Measurements from ENCODE around the gene TIMP4.
A peak's percentile ranks its signal among the peaks of the same experiment; 100 is the strongest.

The TIMP4 gene

GRCh38 chr3:12158387-12159226 is at the start of gene TIMP4:
Gene TIMP4, minus strand, starts transcription at chr3:12158912. Its CDS starts 72 bp downstream, at chr3:12158840.
- DNase-seq (ENCODE audit: low read depth in 2 of 3, low spot score in 1 of 3): no peak

DNA sequence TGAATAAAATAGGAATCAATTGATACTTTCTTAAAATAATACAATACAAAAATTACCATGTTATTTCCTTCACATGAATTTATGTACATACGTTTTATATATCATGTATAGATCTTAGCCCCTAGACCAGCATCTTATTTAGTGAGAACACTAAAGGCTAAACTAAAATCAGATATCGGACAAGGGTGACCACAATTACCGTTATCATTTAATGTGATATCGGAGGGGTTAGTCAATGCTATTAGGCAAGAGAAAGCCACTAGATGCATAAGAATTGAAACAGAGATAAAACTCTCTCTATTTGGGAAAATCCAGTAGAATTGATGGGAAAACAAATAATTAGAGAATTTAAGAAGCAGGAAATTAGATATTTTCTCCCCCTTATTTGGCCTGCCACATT is 46.5 kb upstream of the TIMP4 start:
- DNase-seq (ENCODE audit: low read depth in 2 of 3, low spot score in 1 of 3): no peak

DNA sequence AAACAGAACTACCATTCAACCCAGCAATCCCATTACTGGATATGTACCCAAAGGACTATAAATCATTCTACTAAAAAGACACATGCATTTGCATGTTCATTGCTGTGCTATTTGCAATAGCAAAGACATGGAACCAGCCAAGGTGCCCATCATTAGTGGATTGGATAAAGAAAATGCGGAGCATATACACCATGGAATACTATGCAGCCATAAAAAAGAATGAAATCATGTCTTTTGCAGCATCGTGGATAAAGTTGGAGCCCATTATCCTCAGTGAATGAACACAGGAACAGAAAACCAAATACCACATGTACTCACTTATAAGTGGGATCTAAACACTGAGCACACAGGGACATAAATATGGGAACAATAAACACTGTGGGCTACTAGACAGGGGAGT is 43.1 kb upstream of the TIMP4 start:
- DNase-seq (ENCODE audit: low read depth in 2 of 3, low spot score in 1 of 3): no peak

DNA sequence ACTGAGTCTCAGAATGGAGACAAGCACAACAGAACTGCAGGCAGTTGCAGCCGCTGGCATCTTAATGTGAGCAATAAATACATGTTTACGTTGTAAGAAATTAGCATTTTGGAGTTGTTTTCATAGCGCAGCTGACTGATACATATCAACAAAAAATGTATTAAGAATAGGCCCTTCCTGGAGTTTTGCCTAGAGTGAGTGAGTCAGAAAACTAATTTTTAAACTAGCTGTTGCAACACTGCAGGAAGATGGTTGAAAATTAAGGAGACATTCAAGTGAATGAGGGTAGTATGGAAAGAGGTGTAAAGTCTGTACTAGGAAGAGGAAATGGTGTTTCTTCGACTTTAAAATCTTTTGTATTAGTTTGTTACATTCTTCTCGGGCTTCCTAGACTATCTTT is 39.6 kb upstream of the TIMP4 start:
- no peak for DNase-seq (ENCODE audit: low read depth in 2 of 3, low spot score in 1 of 3)

GRCh38 chr3:12197475-12197874 is 38.8 kb upstream of the TIMP4 start:
- DNase-seq (ENCODE audit: low read depth in 2 of 3, low spot score in 1 of 3): no peak

DNA sequence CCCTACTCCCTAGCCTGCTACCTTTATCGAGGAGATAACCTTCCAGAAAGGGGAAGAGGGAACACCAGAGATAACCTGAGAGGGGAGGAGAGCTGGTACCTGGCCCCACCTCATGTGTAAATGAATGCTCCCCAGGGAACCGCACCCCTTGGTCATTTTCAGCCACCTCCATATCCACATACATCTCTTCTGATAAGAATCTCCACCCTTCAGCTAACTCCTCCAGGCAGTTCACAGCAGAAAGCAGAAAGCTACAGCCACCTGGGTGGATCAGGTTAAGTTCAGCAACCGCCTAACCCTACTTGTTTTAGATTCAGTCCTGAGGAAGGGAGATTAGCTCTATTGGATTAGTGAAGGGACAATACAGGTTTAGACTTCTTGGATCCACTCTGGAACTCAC is 38.0 kb upstream of the TIMP4 start:
- no peak for DNase-seq (ENCODE audit: low read depth in 2 of 3, low spot score in 1 of 3)

- no peak for DNase-seq (ENCODE audit: low read depth in 2 of 3, low spot score in 1 of 3)
Observed at GRCh38 chr3:12195231-12195630, 36.5 kb upstream of the TIMP4 start.

- DNase-seq (ENCODE audit: low read depth in 2 of 3, low spot score in 1 of 3): peak in 2 of 3 donors; percentile 24 to 30
Observed at GRCh38 chr3:12194669-12195161, 36.0 kb upstream of the TIMP4 start.

DNA sequence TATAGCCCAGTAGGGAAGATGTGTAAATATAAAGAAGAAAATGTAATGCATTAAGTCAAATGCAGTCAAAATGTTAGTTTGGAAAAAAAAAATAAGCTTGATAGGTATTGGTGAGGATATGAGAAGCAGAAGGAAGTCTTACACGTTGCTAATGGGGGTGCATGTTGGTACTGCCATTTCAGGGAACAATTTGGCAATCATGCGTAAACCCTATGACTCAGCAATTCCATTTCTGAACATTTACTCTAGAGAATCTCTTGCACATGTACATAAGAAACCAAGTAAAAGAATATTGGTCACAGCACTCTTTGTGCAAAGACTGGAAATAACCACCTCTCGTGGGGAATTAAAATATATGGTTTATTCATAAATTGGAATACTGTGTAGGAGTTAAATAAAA is 35.5 kb upstream of the TIMP4 start:
- no peak for DNase-seq (ENCODE audit: low read depth in 2 of 3, low spot score in 1 of 3)

DNA sequence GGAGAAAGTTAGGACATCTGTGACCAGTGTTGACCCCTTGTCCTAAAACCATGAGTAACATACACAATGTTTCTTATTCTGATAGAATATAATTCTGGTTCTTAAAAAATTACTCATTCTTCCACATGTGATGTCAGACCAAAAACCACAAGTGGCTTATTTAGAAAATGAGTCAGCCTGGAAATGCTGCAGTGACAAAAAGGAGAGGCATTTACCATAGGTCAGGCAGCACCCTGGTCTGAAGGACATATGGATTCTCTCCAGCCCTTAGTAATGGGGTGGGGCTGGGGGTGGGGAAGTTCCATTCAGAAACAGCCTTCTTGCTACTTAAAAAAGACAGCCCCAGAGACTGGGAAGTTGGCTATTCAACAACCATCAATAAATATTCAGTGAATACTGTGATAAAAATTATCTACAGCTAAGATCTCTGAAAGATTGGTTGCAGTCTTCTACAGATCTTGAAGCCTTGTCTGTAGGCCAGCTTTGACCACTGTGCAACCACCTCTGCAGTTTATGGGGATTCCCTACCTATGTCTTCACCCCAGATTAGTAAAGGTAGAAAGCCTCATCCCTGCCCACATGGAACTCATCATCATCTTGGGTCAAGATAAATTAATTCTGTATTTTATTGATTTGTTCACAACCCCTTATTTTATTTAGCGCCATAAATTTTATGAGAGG is 34.9 kb upstream of the TIMP4 start:
- peak in 2 of 3 donors; percentile 31 to 40 for DNase-seq (ENCODE audit: low read depth in 2 of 3, low spot score in 1 of 3)

- no peak for DNase-seq (ENCODE audit: low read depth in 2 of 3, low spot score in 1 of 3)
Observed at GRCh38 chr3:12192655-12193484, 34.2 kb upstream of the TIMP4 start.

DNA sequence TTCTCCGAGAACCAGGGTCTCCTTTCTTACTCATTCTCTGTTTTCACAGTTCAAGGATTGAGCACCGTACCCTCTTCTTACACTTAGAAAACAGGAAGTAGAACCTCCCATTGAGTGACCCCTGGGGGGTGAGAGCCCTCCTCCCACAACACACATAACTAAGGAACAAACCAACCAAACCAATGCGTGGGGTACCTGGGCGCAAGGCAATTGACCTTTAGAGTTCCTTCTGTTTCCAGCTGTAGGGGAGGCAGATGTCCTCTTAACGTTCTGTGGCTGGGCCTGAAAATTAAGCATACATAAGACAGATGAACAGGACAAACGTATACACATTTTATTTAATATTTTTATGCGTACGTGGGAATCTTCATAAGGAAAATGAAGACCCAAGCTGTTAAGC is 33.5 kb upstream of the TIMP4 start:
- no peak for DNase-seq (ENCODE audit: low read depth in 2 of 3, low spot score in 1 of 3)

GRCh38 chr3:12191559-12191958 is 32.8 kb upstream of the TIMP4 start:
- no peak for DNase-seq (ENCODE audit: low read depth in 2 of 3, low spot score in 1 of 3)

DNA sequence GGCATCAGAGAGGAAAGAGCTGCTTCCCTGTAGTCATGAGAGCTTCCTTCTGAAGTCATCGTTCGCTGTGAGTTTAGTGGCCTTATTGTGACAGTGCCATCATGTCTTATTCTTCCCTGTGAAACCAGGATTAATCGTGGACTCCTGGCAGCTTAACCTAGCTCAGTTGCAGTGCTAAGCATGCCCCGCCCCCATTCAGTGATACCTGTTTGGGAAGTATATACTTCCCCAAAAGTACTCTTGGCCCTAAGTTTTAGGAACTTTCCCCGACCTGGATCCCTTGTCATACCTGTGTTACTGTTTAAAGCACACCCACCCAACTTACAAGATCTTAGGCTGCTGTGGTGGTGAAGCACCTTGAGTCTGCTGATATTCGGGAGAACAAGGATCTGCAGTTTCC is 32.1 kb upstream of the TIMP4 start:
- no peak for DNase-seq (ENCODE audit: low read depth in 2 of 3, low spot score in 1 of 3)

DNA sequence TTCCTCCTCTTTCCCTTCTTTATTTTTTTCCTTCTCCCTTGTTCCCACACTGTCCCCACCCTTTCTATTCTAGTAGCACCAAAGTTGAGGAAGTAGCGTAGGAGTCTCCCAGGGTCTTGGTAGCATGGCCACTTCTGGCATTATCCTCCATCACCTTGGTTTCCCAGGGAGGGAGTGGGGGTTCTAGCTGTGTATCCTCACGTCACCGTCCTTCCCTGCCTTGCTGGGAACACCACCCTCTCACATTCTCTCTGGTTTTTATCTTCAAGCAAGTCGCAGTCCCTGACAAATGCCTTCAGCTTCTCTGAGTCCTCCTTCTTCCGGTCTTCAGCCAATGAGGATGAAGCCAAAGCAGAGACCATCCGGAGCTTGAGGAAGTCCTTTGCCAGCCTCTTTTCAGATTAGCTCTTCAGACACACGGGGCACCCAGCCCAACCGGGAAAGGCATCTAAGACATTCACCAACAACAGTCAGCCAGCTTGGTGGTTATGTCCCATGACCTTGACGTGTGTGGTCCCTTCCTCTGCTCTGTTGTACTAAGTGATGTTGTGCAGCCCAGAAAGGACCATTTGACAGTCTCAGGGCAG is 31.6 kb upstream of the TIMP4 start:
- DNase-seq (ENCODE audit: low read depth in 2 of 3, low spot score in 1 of 3): no peak

- no peak for DNase-seq (ENCODE audit: low read depth in 2 of 3, low spot score in 1 of 3)
Observed at GRCh38 chr3:12188681-12189287, 30.1 kb upstream of the TIMP4 start.

GRCh38 chr3:12188328-12188648 is 29.6 kb upstream of the TIMP4 start:
- DNase-seq (ENCODE audit: low read depth in 2 of 3, low spot score in 1 of 3): peak in 1 of 3 donors; percentile 35

DNA sequence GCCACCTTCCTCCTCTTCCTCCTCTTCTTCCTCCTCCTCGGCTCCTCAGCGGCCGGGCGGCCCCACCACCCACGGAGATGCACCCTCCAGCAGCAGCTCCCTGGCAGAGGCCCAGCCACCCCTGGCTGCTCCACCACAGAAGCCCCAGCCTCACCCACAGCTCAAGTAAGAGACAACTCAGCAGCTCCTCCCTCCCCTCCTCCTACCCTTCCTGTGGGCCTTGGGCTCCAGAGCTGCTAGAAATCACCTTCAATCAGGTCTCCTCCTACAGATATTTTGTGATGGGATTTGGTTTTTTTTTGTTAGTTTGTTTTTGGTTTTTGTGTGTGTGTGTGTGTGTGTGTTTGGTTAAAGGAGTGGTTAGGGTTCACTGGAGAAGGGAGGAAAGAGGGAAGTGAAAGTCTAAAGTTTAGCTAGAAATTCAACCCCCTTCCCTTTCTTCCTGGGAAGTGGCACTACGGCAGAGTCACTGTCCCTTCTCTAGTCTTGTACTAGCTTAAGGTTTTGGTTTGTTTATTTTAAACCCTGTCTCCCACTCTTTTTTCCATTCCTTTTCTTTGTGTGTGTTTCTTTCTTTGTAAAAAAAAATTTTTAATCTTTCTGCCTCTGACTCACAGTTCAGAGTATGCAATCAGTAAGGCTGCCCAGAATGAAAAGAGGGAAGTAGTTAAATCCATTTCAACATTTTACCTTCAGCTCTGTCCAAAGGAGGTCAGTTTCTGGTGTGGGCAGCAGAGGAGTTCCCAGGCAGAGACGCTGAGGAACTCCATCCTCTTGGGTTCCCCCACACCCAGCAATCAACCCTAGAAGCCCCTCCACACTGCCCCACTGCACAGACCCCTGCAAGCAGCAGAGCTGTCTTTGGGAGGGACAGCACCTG is 29.0 kb upstream of the TIMP4 start:
- peak; percentile 66 to 83 (median 74) for DNase-seq (ENCODE audit: low read depth in 2 of 3, low spot score in 1 of 3)

- no peak for DNase-seq (ENCODE audit: low read depth in 2 of 3, low spot score in 1 of 3)
Observed at GRCh38 chr3:12186515-12187286, 28.0 kb upstream of the TIMP4 start.
